Activated CD8-positive, alpha-beta T cell treated with anti-CD3 and anti-CD28 coated beads for 36 hours (primary cell): ENCODE data around the gene RABIF. TPM values are rescaled to one million over a fixed set of nuclear protein-coding genes. Genes with fewer than 3 reads are reported as not detected.
"Not testable (repeated sequence)": the region's sequence is repeated elsewhere in the genome, so short reads cannot be mapped to it uniquely, and the experiment has no call there.

Experiments used
- ATAC-seq: fragments of 200-7000 bp; cut with Tn5 transposase; one replicate; pipeline ENCODE4 v1.10.0; 2021; ENCODE audit warnings: mild to moderate bottlenecking, moderate library complexity
- CTCF ChIA-PET: fragments of 350-600 bp; sonication (Branson Sonifier 250); formaldehyde crosslinking; loops from one replicate; lab custom pipeline; 2021; ENCODE audit warnings: antibody characterized with exemption; lab: Charles Lee
- POLR2A ChIA-PET: fragments of 350-600 bp; sonication (Branson Sonifier 250); formaldehyde crosslinking; loops from one replicate; lab custom pipeline; 2021; ENCODE audit warnings: antibody characterized with exemption; lab: Charles Lee
- DNase-seq: peaks from one replicate; pipeline ENCODE4 v3.0.0-alpha.2; 2020
- H3K27ac Mint-ChIP-seq: one replicate; pipeline ENCODE4 v1.8.0; 2021; ENCODE audit warnings: mild to moderate bottlenecking, mixed read lengths
- H3K27me3 Mint-ChIP-seq: one replicate; pipeline ENCODE4 v1.8.0; 2021; ENCODE audit warnings: mixed read lengths
- H3K36me3 Mint-ChIP-seq: one replicate; pipeline ENCODE4 v1.8.0; 2021; ENCODE audit warnings: low read depth, mixed read lengths
- H3K4me1 Mint-ChIP-seq: one replicate; pipeline ENCODE4 v1.8.0; 2021; ENCODE audit warnings: low read depth, mixed read lengths
- H3K4me3 Mint-ChIP-seq: one replicate; pipeline ENCODE4 v1.8.0; 2021; ENCODE audit warnings: mild to moderate bottlenecking, moderate library complexity, mixed read lengths
- H3K9me3 Mint-ChIP-seq: one replicate; pipeline ENCODE4 v1.8.0; 2021; ENCODE audit warnings: mixed read lengths
- intact Hi-C: fragments of 100-400 bp; cut with micrococcal nuclease; formaldehyde crosslinking; loops from one replicate; pipeline ENCODE4 v1.10.0; 2022
- total RNA-seq, 2 experiments: library from RNA; stranded (reverse); gene quantifications; one replicate each; pipeline ENCODE4 v1.2.3, GENCODE V29; 2021
- TF ChIP-seq, protein P1 (sequence below): fragments of 200-600 bp; IDR thresholded peaks from one replicate; pipeline ENCODE4 v1.8.0; 2022; ENCODE audit warnings: antibody characterized with exemption, mild to moderate bottlenecking

Gene RABIF
- total RNA-seq: 1 to 10 TPM; 7.0 to 7.1 TPM

- Mint-ChIP-seq H3K4me3 (peak within 1 kb of the TSS; percentile 86), H3K4me1 (peaks cover 20% of the 10 kb centered on the region), H3K27ac (peak within 1 kb of the TSS; percentile 93), H3K9me3 (no peaks in the 10 kb centered on the region), H3K27me3 (no peaks in the 10 kb centered on the region), H3K36me3 (peaks cover 20% of the 10 kb centered on the region)
- intact Hi-C loops: loop anchor here (10.0 kb wide), 1 partner anchor 106 kb away; no protein-coding TSS in a partner anchor
- ATAC-seq (peak; percentile 94), DNase-seq (peak; percentile 98)
- CTCF ChIA-PET: interaction anchor here (0.6 to 1.0 kb wide), 5 partner anchors 9 to 977 kb away, joined by 3 to 4 read pairs (median 3); no protein-coding TSS in a partner anchor
- TF ChIP-seq, protein P1, sequence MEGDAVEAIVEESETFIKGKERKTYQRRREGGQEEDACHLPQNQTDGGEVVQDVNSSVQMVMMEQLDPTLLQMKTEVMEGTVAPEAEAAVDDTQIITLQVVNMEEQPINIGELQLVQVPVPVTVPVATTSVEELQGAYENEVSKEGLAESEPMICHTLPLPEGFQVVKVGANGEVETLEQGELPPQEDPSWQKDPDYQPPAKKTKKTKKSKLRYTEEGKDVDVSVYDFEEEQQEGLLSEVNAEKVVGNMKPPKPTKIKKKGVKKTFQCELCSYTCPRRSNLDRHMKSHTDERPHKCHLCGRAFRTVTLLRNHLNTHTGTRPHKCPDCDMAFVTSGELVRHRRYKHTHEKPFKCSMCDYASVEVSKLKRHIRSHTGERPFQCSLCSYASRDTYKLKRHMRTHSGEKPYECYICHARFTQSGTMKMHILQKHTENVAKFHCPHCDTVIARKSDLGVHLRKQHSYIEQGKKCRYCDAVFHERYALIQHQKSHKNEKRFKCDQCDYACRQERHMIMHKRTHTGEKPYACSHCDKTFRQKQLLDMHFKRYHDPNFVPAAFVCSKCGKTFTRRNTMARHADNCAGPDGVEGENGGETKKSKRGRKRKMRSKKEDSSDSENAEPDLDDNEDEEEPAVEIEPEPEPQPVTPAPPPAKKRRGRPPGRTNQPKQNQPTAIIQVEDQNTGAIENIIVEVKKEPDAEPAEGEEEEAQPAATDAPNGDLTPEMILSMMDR: no peak
- POLR2A ChIA-PET: interaction anchor here (0.6 to 1.2 kb wide), 5 partner anchors 10 to 111 kb away, joined by 3 to 6 read pairs (median 4); partner anchors contain the start of gene KLHL12
These were observed at the start of gene RABIF for GRCh38 chr1:202888531-202889360. TSS of gene RABIF (minus strand) at chr1:202889149. CDS start at chr1:202889098, 51 bp downstream.

DNA sequence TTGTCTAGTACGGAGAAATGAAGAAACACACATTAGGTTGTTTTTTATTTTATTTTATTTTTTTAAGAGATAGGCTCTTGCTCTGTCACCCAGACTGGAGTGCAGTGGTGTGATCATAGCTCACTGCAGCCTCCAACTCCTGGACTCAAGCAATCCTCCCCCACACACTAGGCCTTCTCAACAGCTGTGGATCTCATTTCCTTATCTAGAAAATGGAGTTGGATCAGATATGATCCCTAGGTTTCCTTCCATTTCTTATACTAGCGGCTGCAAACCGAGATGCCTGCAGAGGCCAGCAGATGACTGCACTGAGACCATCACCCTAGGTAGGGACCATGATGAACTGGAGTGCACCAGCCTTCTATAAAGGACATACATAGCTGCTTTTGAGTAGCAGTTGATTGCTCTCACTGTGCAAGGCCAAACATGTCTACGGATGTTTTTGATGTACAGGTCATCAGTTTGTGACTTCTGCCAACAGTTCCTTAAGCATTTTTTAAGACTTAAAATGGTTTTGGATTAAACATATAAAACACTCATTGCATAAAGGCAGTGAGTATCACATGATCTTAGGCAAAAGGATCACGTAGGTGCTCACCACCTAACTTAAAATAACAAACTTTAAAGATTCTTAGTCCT, 49.5 kb upstream of the RABIF start:
- Mint-ChIP-seq H3K27me3 (peaks cover 1% of the 10 kb centered on the region), H3K27ac (no peak overlapping the region), H3K4me1 (peaks cover 2% of the 10 kb centered on the region), H3K9me3 (no peaks in the 10 kb centered on the region), H3K36me3 (peaks cover 15% of the 10 kb centered on the region), H3K4me3 (no peak overlapping the region)
- DNase-seq (no peak), ATAC-seq (no peak)
- TF ChIP-seq, protein P1: no peak
- CTCF ChIA-PET: no interaction called here
- intact Hi-C loops: no loop called here
- POLR2A ChIA-PET: no interaction called here

- DNase-seq, H3K36me3 Mint-ChIP-seq, ATAC-seq, H3K4me3 Mint-ChIP-seq, H3K27ac Mint-ChIP-seq, H3K27me3 Mint-ChIP-seq, CTCF ChIA-PET, POLR2A ChIA-PET, H3K4me1 Mint-ChIP-seq, intact Hi-C loops, H3K9me3 Mint-ChIP-seq: not testable (repeated sequence)
These were observed 47.5 kb upstream of the RABIF start for GRCh38 chr1:202936409-202936808.

- peaks cover 1% of the 10 kb centered on the region for H3K27me3 Mint-ChIP-seq
- CTCF ChIA-PET: no interaction called here
- peaks cover under 1% of the 10 kb centered on the region for H3K36me3 Mint-ChIP-seq
- no peak overlapping the region for H3K4me3 Mint-ChIP-seq
- TF ChIP-seq, protein P1: no peak
- no peaks in the 10 kb centered on the region for H3K9me3 Mint-ChIP-seq
- ATAC-seq: no peak
- POLR2A ChIA-PET: no interaction called here
- H3K4me1 Mint-ChIP-seq: peaks cover 2% of the 10 kb centered on the region
- DNase-seq: no peak
- intact Hi-C loops: no loop called here
- no peak overlapping the region for H3K27ac Mint-ChIP-seq
These were observed 46.9 kb upstream of the RABIF start for GRCh38 chr1:202935844-202936243.

DNA sequence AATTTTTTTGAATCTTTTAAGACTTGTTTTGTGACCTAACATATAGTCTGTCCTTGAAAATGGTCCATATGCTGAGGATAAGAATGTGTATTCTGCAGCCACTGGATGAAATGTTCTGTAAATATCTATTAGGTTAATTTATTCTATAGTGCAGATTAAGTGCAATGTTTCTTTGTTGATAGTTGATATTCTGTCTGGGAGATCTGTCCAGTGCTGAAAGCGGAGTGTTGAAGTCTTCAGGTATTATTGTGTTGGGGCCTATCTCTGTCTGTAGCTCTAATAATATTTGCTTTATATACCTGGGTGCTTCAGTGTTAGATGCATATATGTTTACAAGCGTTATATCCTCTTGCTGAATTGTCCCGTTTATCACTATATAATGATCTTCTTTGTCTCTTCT, 45.8 kb upstream of the RABIF start:
- H3K9me3 Mint-ChIP-seq: no peaks in the 10 kb centered on the region
- no peak overlapping the region for H3K27ac Mint-ChIP-seq
- DNase-seq: no peak
- intact Hi-C loops: no loop called here
- ChIA-PET CTCF (no interaction called here), POLR2A (no interaction called here)
- no peaks in the 10 kb centered on the region for H3K36me3 Mint-ChIP-seq
- no peak overlapping the region for H3K4me3 Mint-ChIP-seq
- peaks cover 1% of the 10 kb centered on the region for H3K27me3 Mint-ChIP-seq
- no peak for ATAC-seq
- TF ChIP-seq, protein P1: no peak
- peaks cover 2% of the 10 kb centered on the region for H3K4me1 Mint-ChIP-seq
